ENCODE data around the gene EIF3B. TPM values are rescaled to one million over a fixed set of nuclear protein-coding genes. Genes with fewer than 3 reads are reported as not detected.

Gene EIF3B
- total RNA-seq, 1 donor from 2014 or later: 196 TPM

- intact Hi-C loops (cut with micrococcal nuclease): no loop called here
Measured at GRCh38 chr7:2425749-2426148, 71.1 kb downstream of the EIF3B start.

Other genes with a start within 250 kb of the EIF3B start
- 130 and 133 TPM in 2 replicates for gene MAD1L1, start 121.9 kb upstream of the EIF3B start, total RNA-seq
- 34.0 and 35.3 TPM in 2 replicates for gene MRM2, start 112.6 kb upstream of the EIF3B start, total RNA-seq
- gene NUDT1, start 112.6 kb upstream of the EIF3B start, total RNA-seq: 95.3 and 96.6 TPM in 2 replicates
- 24.0 and 27.8 TPM in 2 replicates for gene SNX8, start 40.4 kb upstream of the EIF3B start, total RNA-seq
- 55.6 and 59.6 TPM in 2 replicates for gene CHST12, start 48.8 kb downstream of the EIF3B start, total RNA-seq
- not detected in 2 replicates for gene GRIFIN, start 121.6 kb downstream of the EIF3B start, total RNA-seq
- gene LFNG, start 164.9 kb downstream of the EIF3B start, total RNA-seq: 85.6 and 86.6 TPM in 2 replicates
- gene BRAT1, start 200.7 kb downstream of the EIF3B start, total RNA-seq: 40.0 and 41.8 TPM in 2 replicates
- 9.2 and 12.2 TPM in 2 replicates for gene IQCE, start 204.2 kb downstream of the EIF3B start, total RNA-seq

Data from T-helper 2 cell treated with Interferon-gamma antibody and Interleukin-4, amounts not matched to agents 100 ng/mL and 5 ng/mL, for 36 hours (primary cell).